UCSD-AML1 (cell line): ENCODE results near the gene SND1.

Source experiments
- DNase-seq: peaks from one replicate; lab custom pipeline; 2025; ENCODE audit not compliant: unreplicated experiment; lab: John Stamatoyannopoulos, UW

Gene SND1

DNA sequence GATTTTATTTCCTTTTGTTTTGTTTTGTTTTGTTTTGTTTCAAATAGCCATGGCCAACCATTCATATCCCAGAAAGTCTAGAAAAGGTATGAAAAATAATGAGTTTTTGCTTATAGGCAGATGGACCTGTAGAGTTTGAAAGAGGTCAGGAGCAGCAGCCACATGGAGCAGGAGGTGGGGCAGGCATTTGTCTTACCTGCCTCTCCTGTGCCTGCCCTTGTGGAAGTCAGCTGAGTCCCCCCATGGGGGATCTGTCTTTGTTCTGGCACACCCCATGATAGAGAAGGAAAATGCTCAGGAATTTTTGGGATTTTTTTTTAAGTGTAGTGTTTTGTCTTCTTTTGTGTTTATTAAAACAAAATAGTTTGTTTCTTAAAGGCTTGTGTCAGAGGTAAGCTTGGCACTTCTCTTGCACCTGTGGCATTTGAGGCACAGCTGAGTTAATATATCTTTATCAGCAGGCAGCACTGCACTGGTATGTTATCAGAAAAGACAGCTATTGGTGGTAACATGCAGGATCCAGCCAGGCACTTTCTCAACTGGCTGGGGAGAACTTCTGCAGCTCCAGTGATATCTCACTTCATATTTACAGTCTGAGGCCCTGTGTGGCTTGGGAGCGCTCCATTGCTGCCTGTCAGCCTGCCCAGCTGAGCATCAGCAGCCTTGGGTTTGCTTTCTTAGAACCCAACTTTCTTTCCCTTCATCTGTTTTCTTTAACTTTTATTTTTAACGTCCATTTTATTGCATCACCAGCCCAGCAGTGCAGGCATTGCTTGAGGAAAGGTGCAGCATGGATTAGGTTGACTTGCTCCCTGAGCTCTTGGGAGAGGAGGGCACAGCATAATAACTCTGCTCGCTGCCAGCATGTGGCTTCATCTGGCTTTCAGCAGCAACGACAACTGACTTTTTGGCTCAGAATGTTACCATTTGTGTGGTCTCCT lies 334.9 kb downstream of the SND1 start:
- DNase-seq: no peak

DNA sequence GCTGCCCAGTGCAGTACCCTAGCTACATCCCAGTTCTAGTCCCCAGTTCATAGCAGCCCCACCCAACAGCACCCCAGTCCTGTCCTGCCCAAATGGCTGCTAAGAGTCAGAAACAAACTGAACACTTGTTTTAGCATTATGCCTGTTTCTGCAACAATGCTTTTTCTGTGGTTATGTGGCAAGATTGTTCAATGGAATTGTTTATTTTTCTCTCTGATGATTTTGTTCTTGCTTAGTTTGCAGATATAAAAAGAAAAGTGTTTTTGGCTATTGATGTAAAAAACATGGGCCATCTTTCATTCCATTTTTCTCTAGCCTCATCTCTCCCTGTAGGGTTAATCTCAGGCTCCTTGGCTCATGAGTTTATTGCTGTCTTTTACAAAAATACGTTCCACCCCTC lies 336.8 kb downstream of the SND1 start:
- DNase-seq: no peak

DNA sequence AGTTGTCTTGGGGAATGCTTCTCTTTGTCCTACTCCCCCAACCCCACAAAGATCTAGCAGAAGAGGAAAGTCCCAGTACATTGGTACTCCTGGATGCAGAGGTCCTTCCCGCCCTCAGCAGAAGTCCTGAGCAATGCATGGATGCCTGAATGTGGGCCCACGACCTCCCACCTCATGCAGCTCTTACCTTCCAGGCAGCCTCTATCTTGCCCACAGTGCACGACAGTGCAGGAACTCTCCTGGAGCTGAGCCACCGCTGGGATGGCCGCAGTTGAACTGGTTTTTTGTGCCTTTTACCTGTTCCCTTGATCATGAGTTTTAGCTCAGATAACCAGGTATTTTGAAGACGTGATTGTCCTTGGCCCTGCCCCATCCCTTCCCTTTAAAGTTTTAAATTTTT lies 341.3 kb downstream of the SND1 start:
- no peak for DNase-seq

DNA sequence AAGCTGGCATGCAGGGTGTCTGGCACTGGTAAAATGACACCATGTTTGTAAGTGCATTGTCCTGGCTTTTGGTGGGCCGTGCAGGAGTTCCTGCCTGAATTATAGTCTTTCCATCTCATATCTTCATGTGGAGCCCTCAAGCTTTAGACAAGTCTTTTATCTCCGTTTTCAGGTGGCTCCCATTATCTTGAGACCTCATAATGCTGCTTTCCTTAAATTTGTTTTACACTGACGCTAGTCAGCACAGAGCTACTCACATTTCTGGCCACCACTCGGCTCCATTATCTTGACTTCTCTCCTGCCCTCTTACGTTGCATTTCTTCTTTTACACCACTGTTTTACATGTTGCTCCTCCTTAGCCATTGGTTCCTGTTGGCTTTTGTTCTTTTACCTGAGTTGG lies 342.0 kb downstream of the SND1 start:
- DNase-seq: no peak

DNA sequence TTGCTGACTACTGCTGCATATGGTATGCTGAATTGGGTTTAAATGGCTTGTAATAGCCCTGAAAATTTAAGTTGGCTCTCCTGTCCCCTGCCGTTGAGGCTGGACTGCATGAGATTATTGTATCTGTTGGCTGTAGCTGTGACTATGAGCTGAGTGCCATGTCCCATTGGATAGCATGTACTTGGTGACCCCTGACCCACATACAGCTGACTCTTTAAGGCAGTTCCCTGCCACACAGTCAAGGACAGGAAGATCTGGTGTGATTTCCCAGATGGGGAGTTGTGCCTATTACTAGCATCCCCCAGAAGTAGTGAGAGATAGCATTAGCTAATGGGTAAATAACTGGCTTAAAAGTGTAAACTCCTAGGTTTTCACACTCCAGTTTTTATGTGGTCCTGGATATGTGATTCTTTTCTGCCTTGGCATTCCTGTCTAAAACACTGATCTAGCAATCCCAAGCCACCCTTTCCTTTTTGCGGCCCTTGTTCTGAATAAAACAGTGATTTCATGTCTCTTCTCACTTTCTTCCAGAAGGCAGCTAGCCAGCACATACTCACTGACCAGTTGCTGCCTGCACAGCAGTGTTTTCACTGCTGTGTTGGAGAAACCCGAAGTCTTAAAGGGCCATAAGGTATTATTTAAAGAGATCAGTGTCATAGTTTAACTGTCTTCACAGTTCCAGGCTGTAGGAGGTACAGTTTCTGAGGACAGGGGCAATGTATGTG lies 343.3 kb downstream of the SND1 start:
- DNase-seq: no peak

DNA sequence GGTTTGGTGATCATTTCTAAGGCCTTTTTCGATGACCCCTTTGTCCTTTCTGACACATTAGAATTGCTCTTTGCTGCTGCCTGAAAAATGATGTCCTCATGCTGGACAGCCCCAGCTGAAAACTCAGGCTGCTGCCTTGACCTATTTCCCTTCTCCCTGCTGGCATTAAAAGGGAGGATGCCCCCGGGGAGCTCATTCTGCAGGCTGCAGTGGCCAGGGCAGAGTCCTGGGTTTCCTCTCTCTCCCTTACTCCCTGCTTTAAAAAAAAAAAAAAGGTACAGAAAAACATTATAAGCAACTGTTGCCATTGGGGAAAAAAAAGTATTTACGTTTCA lies 343.9 kb downstream of the SND1 start:
- DNase-seq: no peak

DNA sequence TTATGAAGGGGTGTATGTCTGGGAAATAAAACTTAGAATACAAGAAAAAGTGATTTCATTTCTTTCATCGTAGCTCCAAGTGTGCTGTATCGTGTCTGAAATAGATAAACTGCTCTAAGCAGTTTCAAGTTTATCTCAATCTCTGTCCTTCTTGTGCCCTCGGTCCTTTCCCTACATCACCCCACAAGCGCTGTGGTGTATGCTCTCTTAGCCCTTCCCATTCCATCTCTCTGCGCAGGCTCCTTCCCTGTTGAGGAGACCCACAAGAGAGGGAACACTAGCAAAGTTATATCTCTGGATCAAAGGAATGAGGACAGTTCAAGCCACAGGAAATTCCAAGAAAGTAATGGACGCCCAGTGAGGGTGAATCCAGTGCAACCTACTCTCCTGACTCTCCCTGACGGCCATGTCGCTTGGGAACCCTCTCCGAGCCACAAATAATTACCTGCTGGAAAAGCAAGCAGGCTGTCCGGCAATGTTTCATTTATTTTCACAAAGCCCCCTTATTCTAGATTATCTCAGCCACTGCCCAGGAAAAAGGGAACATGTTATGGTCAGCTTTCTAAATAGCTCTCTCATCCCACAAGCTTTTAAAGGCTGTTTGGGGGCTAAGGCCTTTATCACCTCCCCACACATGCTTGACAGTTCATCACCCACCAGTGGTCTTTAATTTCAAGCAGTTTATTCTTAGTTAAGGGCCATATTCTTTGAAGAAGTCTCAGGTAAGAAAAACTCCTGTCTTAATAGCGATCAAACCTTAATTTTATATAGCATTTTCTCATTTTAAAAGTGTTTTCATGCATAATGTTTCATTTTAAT lies 344.5 kb downstream of the SND1 start:
- no peak for DNase-seq

DNA sequence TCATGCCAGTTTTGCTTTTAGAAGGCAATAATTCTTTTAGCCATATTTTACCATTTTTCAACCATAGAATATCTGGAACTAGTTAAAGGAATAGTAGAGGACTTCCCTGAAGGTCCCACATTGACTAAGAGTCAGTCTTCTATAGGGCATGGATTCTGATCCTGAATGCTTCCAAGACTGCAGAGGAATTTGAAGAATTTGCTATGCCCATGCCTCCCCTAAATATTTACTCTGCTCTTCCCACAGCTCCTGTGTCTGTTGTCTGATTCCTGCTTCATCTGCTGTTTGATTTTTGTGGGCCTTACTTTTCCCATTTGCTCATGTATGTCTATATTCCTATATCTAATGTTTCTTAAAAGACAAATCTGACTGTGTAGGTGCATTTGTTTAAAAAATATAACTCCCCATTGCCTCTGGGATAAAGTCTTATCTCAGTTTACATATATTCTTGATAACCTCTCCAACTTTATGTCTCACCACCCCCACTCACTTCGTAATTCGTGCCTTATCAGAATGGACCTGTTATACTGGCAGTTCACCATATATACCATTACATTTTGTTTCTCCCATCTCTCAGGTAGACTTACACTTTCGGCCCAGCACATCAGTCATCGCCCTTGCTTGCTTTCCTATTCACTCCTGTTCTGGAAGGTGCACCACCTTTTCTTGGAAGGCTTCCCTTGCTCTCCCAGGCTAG lies 345.4 kb downstream of the SND1 start:
- no peak for DNase-seq

DNA sequence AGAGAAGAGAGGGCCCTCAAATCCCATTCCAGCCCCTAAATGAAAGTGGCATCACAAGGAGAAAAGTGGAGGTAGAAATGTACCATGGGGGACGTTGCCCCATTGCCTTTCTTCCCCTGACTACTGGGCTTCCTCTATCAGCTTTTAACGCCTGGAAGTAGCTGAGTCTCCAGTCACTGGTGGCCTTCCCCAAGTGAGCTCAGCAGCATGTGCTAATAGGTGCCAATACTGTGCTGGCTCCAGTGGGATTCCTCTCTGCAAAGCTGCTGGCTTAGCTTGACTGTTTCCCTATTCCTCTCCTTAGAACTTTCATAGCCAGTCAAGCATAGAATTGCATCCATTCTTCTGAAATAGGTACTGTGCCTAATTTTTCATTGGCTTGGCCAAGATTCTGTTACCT lies 346.7 kb downstream of the SND1 start:
- DNase-seq: no peak

DNA sequence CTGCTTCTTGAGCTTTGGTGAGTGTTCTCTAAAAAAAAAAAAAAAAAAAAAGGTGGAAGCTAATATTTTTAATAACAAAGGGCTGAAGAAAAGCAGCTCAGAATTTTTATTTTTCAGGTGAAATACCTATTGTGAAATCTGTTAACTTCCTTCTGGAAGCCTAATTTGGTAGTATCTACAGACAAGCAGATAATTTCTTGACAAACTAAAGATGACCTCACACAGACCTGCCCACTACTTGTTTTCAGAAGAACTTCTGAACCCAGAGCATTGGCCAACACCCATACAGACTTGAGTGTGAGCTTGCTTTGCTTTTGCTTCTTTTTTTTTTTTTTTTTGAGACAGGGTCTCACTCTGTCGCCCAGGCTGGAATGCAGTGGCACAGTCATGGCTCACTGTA lies 348.1 kb downstream of the SND1 start:
- no peak for DNase-seq

DNA sequence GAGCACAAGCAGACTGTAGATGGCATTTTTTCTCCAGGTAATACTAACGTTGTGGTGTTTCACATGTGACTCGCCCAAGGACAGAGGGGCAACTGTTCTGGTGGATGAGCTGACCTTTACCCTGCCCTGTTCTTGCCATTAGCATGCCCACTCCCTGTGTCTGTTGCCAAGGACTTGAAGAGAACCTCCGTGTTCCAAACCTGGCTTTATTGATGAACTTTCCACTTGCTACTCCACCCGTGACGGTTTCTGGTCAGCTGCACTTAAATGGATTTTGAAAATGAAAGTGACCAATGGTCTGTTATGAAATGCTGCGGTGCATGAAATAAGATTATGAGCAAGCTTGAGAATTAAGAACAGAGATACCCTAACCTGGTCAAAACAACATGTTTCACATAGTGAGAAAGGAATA lies 348.9 kb downstream of the SND1 start:
- DNase-seq: no peak

DNA sequence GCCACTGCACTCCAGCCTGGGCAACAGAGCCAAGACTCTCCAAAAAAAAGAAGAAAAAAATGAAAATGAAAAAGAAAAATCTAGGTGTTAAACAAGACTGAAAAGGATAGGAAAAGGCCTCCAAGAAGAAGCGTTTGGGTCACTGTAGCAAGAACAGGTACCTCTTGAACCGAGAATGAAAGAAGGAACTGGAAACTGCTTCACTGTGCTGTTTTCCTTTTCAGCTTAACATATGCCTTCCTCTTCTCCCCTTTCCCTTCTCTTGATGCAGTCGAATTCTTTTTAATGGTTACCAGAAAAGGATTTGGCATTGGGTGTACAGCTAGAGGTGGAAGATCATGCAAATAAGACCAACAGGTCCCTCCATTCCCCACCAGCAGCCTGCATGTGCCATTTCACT lies 351.2 kb downstream of the SND1 start:
- no peak for DNase-seq

DNA sequence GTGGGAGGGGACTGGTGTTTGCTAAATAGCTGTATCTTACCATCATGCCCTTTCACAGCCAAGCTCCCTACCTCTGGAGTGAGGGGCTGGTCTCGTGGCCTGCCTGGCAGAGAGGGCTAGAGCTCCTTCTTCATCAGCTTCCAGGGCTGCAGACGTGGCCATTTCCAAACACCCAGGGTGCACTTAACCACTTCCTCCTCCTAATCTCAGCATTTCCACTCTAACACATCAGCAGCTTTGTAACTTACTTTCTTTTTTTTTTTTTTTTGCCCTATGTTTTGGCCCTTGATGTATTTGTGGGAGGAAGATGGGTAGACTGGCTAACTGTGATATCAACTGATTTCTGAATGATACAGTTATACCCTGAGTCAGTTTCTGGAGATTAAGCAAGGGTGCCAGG lies 351.8 kb downstream of the SND1 start:
- no peak for DNase-seq

DNA sequence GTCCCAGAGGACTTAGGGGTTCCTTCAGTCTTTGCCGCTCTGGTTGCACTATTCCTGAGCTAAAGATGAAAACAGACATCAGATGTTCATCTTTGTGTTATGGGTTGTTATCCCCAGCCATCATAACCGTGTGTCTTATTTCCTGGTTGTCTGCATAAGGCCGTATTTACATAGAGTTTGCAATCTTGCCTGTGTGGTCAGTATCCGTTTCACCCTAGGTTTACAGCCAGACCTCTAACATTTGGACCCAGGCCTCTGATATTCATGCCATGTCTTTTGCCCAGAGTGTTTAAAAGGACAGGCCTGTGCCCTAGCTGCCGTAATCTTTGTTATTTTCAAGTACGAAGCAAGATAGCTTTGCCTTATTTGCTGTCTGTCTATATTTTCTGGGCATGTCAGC lies 352.6 kb downstream of the SND1 start:
- DNase-seq: no peak

DNA sequence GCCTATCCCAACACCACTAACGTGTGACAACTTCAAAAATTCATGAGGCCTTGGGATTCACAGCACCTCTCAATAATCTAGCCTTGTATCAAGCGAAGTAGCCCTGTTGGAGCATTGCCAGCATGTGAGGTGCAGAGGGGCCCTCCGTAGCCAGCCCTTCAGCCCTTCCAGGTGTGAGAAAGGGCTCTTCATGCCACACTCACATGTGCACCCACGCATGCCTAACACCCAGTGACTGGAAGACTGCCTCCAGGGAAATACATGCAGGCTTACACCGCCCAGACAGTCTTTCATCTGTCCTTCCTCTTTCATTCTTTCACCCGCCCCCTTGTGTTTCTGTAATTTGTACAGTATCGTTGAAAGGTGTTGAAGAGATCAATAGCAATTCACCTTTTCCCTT lies 353.1 kb downstream of the SND1 start:
- DNase-seq: no peak

DNA sequence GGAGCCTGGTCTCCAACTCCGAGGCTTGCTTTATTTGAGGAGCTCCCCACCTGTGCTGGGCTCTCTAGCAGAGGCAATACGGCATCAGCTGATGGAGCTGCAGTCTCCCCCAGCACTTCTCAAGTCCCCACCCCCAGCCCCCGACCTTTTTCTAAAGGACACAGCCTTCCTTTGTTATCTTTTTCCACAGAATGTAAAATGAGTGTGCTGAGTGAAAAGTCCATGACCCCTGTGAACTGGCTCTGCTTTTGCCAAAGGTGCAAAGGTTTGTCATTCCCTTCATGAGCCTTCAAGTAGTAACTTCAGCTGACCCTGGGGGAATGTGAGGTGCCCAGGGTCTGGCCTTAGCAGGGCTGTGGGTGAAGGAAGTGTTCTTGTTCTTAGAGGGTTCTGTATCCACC lies 353.8 kb downstream of the SND1 start:
- no peak for DNase-seq

DNA sequence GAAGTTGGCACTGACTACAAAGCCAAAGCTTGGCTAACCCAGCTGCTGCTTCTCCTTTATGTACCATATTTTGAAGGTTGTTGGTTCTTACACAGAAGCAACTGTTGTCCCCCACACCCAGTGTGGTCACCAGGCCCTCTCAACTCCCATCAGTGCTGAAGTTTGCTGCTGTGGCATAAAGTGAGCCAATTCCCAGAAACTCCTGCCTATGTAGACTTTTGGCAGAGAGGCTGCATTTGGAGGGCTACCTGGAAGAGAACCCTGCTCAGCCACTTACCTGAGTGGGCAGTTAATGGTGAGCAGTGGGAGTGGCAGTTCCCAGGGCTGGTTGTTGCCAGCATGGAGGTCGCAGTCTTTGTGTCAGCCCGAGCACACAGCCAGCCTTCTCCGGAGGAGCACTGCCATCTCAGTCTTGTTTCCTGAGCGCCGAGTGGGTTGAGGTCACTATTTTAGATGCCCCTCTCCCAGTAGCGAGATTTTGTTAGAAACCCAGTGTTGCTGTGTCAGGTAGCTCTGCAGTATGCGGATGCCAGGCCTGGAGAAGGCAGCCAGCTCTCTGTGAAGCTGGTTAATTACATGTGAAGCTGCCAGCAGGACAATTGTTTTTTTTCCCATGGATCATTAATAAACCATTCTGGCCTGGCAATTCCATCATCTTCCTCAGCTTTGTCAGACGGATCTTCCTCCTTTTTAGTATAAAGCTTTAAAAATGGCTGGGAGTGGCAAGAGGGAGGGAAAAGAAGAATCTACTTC lies 354.7 kb downstream of the SND1 start:
- DNase-seq: no peak

DNA sequence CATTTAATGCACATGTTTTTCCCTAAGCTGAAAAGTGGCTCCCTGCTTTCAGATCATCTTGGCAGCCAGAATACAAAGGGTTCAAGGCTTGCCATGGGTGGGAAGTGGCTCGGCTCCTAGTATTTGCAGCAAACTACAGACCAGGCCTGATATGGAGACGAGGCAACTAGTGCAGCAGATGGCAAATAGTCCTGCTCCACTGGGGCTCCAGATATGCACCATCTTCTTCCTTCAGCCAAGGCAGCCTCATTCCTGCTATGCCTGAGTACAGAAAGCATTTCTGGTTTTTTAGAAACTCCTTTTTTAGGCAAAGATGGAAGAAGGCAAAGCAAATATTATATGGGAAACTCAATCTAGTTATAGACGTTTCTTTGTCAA lies 355.3 kb downstream of the SND1 start:
- DNase-seq: no peak

DNA sequence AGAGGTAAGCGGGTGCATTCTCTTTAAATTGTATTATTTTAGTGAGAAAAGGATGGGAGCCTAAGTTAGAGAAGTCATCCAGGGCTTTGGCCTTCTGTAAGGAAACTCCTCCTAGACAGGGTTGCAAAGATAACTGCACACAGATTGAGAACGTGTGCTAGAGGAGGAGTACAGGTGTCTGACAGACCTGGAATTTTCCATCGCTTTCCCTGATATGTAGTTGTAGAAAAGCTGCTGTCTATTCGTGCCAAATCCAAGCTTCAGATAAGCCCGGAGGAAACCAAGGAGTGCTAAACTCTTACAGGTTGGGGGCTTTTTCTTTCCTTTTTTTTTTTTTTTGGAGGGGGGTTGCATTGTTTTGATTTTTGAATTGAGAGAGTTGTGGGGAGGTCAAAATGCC lies 356.1 kb downstream of the SND1 start:
- DNase-seq: no peak

DNA sequence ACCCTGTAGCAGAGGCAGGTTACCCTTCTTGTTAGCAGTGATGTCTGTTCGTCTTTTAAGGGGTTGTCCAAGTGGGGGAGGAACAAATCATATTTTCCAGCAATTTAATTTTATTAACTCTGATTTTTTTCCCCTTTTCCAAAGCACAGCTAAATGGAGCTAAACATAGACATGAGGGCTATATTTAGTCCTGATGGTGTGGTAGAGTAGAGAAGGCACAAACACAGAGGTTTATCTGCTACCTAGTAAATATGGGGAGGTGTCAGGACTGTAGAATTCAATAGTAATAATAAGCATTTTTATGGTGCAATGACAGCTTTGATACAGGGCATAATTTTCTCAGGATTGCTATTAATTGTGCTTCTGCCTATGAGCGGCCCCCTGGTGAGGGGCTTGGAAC lies 356.8 kb downstream of the SND1 start:
- no peak for DNase-seq
